Measurements from ENCODE around the gene PALMD. TPM values are rescaled to one million over a fixed set of nuclear protein-coding genes. Genes with fewer than 3 reads are reported as not detected.

Gene PALMD
- total RNA-seq, 2 experiments from 2014 or later: not detected

DNA sequence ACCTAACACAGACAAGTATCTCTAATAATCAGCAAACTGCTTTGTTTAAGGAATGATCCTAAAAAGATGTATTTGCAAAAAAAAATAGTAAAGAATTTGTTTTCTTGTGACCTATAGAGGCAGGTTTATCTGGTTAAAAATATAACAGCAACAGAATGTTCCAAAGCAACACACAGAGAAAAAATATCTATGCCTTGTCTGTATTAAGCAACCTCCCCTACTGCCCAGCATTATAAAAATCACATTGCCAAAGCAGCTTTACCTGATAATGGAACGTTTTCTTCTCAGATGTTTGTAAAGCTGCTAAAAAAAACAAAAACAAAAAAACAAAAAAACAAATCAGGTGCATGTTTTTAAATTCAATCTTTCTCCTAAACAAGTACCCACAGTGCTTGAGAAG, 24.7 kb downstream of the PALMD start:
- no peaks in the 10 kb centered on the region for H3K4me1 Mint-ChIP-seq (ENCODE audit: low read depth)
- POLR2A ChIA-PET: interaction anchor here (0.7 kb wide), 1 partner anchor 86 kb away, joined by 3 read pairs; no protein-coding TSS in a partner anchor
- CTCF ChIA-PET: no interaction called here
- H3K27ac Mint-ChIP-seq: no peak overlapping the region
- TF ChIP-seq, protein P1, sequence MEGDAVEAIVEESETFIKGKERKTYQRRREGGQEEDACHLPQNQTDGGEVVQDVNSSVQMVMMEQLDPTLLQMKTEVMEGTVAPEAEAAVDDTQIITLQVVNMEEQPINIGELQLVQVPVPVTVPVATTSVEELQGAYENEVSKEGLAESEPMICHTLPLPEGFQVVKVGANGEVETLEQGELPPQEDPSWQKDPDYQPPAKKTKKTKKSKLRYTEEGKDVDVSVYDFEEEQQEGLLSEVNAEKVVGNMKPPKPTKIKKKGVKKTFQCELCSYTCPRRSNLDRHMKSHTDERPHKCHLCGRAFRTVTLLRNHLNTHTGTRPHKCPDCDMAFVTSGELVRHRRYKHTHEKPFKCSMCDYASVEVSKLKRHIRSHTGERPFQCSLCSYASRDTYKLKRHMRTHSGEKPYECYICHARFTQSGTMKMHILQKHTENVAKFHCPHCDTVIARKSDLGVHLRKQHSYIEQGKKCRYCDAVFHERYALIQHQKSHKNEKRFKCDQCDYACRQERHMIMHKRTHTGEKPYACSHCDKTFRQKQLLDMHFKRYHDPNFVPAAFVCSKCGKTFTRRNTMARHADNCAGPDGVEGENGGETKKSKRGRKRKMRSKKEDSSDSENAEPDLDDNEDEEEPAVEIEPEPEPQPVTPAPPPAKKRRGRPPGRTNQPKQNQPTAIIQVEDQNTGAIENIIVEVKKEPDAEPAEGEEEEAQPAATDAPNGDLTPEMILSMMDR (IDR thresholded peaks at IDR 0.05): no peak
- no peak for DNase-seq
- intact Hi-C loops (cut with micrococcal nuclease): no loop called here
- H3K4me3 Mint-ChIP-seq: no peak overlapping the region
- H3K36me3 Mint-ChIP-seq (ENCODE audit: low read depth): no peaks in the 10 kb centered on the region
- H3K27me3 Mint-ChIP-seq: peaks cover 20% of the 10 kb centered on the region
- ATAC-seq: no peak
- H3K9me3 Mint-ChIP-seq: no peaks in the 10 kb centered on the region

DNA sequence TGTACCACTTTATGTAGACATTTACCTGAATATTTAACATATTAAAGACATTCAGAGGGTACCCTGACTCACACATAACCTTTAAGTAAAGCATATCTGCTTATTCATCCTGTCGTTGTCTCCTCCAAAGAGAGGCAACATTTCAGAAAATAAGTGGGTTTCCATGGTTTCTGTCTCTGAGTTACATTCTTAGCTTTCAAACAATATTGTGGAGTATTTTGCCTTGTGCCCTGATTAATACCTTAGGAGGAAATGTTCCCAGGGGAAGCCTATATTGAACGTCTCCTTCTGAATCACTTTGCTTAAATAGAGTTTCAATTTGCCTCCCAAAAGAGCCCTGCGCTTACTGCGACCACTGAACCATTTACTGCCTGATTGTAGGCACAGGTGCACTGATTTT, 26.1 kb downstream of the PALMD start:
- Mint-ChIP-seq H3K36me3 (ENCODE audit: low read depth) (no peaks in the 10 kb centered on the region), H3K9me3 (no peaks in the 10 kb centered on the region), H3K27ac (no peak overlapping the region), H3K4me1 (ENCODE audit: low read depth) (no peaks in the 10 kb centered on the region), H3K4me3 (no peak overlapping the region), H3K27me3 (peaks cover 20% of the 10 kb centered on the region)
- DNase-seq (no peak), ATAC-seq (no peak)
- TF ChIP-seq, protein P1 (IDR thresholded peaks at IDR 0.05): no peak
- intact Hi-C loops (cut with micrococcal nuclease): no loop called here
- CTCF ChIA-PET: no interaction called here
- POLR2A ChIA-PET: no interaction called here

DNA sequence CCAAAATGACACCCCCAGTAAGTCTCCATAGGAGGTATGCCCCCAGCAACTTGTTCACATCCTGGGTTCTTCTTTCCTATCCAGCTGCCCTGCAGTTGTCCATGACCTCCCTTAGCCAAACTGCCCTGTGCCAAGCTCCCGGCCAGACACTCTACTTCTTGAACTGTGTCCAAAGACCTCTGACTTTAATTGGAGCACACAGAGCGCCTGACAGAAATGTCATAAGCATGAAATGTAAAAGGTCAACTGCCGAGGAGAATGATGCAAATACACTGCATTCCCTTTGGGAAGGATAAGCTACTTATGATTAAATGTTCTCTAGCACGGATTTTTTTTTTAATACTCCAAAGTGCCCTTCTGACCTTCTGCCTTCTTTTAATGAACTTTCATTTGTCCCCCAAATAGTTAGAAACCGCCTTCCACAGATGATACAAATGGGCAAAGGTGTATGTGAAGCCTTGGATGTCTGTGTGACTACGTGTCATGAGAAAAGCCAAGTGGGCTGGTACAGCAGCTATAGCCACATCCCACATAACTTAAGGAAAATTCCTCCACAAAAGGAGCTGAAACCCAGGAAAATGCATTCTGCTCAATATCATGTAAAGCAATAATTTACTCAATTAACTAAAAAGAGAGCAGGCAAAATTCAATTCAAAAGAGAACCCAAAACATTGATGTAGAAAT, 26.8 kb downstream of the PALMD start:
- CTCF ChIA-PET: interaction anchor here (2.1 kb wide), 1 partner anchor 14 kb away, joined by 10 read pairs; no protein-coding TSS in a partner anchor
- TF ChIP-seq, protein P1 (IDR thresholded peaks at IDR 0.05): no peak
- Mint-ChIP-seq H3K27me3 (peaks cover 20% of the 10 kb centered on the region), H3K4me1 (ENCODE audit: low read depth) (no peaks in the 10 kb centered on the region), H3K27ac (no peak overlapping the region), H3K4me3 (no peak overlapping the region), H3K36me3 (ENCODE audit: low read depth) (no peaks in the 10 kb centered on the region), H3K9me3 (no peaks in the 10 kb centered on the region)
- ATAC-seq: no peak
- no peak for DNase-seq
- POLR2A ChIA-PET: no interaction called here
- intact Hi-C loops (cut with micrococcal nuclease): no loop called here

DNA sequence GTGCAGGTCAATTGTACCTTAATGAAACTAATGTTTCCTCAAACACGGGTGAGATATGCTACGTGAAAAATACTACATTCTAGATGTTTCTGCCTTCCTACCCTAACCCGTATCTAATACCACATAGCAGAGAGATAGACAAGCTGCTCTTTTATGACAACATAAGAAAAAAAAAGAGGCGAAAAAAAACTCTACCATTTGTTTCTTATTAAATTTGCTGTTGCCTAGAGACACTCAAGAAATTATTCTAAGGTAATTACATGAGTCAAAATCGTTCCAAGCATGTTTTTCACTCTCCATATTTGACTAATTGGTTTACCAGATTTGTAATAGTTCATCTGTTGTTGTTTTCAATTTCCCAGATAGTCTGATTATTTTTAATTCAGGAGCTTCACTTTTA, 27.4 kb downstream of the PALMD start:
- ChIA-PET POLR2A (no interaction called here), CTCF (interaction anchor here (2.1 kb wide), 1 partner anchor 13 kb away, joined by 10 read pairs; no protein-coding TSS in a partner anchor)
- TF ChIP-seq, protein P1 (IDR thresholded peaks at IDR 0.05): no peak
- Mint-ChIP-seq H3K36me3 (ENCODE audit: low read depth) (no peaks in the 10 kb centered on the region), H3K4me3 (no peak overlapping the region), H3K4me1 (ENCODE audit: low read depth) (no peaks in the 10 kb centered on the region), H3K27ac (no peak overlapping the region), H3K27me3 (peaks cover 20% of the 10 kb centered on the region), H3K9me3 (no peaks in the 10 kb centered on the region)
- DNase-seq (no peak), ATAC-seq (no peak)
- intact Hi-C loops (cut with micrococcal nuclease): no loop called here

DNA sequence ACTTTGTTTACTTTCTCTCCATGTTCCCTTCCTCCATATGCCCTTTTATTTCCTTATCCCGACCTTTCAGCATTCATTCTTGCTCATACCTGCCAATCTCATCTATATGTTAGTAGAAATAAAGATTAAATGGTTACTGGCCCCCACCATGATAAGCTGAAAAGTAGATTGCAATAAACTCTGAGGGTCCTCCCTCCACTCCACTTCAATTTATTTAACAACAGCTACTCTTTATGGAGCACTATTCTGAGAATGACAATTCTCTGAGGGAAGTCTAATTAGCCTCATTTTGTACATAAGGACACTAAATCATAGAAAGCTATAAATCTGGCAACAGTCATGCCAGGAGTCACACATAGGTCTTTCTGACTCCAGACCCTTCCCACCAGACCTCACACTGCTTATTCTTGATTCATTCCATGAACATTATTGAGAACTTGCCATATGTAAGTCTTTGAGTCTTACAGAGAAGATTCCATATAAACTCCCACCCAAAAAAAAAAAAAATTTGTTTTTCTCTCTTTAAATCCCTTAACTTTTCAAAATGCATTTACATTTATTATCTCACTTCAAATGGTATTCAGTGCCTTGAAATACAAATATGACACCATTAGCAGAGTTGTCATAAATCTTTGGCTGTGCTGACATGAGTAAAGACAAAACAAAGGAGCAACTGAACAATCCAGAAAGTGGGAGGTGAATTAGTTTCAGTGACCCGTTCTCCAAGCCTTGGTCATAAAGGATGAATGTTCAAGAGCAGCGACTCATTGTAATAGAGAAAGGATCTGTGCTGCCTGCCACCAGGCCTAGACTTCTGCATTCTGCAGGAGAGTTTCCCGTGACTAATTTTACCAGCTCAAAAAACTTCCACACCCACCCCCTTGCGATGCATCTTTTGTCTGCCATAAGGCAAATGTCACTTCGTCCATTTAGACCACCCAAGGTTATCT, 28.5 kb downstream of the PALMD start:
- intact Hi-C loops (cut with micrococcal nuclease): no loop called here
- DNase-seq (no peak), ATAC-seq (no peak)
- TF ChIP-seq, protein P1 (IDR thresholded peaks at IDR 0.05): no peak
- ChIA-PET POLR2A (no interaction called here), CTCF (interaction anchor here (2.1 kb wide), 1 partner anchor 12 kb away, joined by 10 read pairs; no protein-coding TSS in a partner anchor)
- Mint-ChIP-seq H3K36me3 (ENCODE audit: low read depth) (no peaks in the 10 kb centered on the region), H3K27ac (no peak overlapping the region), H3K4me1 (ENCODE audit: low read depth) (no peaks in the 10 kb centered on the region), H3K4me3 (no peak overlapping the region), H3K9me3 (no peaks in the 10 kb centered on the region), H3K27me3 (peaks cover 20% of the 10 kb centered on the region)
